ENCODE results near the gene ADGRD1. TPM values are rescaled to one million over a fixed set of nuclear protein-coding genes. Genes with fewer than 3 reads are reported as not detected.
"Not testable (repeated sequence)": the region's sequence is repeated elsewhere in the genome, so short reads cannot be mapped to it uniquely, and the experiment has no call there.

ADGRD1 gene
- total RNA-seq (2021) (0.77 to 0.87 TPM (median 0.80 TPM) in 3 replicates), Bru-seq, nascent RNA (percentile 12 among the genes with signal in this experiment)
- long read RNA-seq, experiment 1, result 0 reads
- long read RNA-seq, experiment 2, result 0 reads
- long read RNA-seq, experiment 3, result 0 reads

DNA sequence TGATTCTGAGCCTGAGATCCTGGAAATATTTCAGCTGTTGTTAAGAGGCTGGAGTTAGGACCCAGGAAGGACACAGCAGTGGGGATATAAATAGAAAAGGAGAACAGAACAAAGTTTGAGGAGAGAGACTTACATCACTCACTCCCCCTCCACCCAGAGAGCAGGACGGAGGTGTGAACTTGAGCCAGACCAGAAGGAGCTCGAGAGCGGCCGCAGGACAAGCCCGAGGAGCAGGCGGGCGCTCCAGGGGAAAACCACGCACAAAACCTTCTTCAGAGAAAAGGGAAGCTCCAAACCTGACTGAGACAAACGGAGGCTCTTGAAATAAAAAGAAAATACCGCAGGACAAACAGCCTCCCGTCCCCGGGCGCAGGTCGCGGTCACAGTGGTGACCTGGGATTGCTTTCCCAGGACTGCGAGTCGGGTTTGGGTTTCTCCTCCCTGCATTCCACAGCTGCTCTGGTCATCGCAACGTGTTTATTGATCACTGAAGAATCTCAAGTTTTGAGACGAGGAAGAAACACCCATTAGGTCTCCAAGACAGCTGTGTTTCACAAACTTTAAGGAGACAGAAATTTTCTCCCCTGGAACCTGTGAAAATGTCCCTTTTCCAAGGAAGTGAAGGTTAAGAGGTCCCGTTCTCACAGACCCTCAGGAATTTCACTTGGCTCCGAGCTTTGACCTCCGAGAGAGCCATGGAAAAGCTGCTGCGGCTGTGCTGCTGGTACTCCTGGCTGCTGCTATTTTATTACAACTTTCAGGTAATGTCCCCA lies at the start of gene ADGRD1:
Gene ADGRD1, plus strand, starts transcription at position 137 of the 773 bp plus-strand sequence. Its CDS starts 559 bp downstream, at position 696.
- peaks cover 34% of the 10 kb centered on the region for H3K4me1 Mint-ChIP-seq
- no peak within 1 kb of the TSS for H3K4me3 Mint-ChIP-seq
- H3K36me3 Mint-ChIP-seq, result no peaks in the 10 kb centered on the region; the same call in 1 of the 2 replicates
- H3K9me3 Mint-ChIP-seq, result peaks cover 10% of the 10 kb centered on the region
- TF ChIP-seq JAZF1 (CRISPR knock-in tag; IDR thresholded peaks at IDR 0.05) (no peak), ZNF416 (CRISPR knock-in tag; IDR thresholded peaks at IDR 0.05) (no peak), JUN (CRISPR knock-in tag; IDR thresholded peaks at IDR 0.05) (no peak), TCF7 (CRISPR knock-in tag; IDR thresholded peaks at IDR 0.05; ENCODE audit: low read depth) (no peak), ZBTB21 (CRISPR knock-in tag; IDR thresholded peaks at IDR 0.05; ENCODE audit: borderline replicate concordance) (no peak), ZNF396 (CRISPR knock-in tag; IDR thresholded peaks at IDR 0.05; ENCODE audit: borderline replicate concordance) (no peak)
- TF ChIP-seq, protein P1, sequence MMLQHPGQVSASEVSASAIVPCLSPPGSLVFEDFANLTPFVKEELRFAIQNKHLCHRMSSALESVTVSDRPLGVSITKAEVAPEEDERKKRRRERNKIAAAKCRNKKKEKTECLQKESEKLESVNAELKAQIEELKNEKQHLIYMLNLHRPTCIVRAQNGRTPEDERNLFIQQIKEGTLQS (CRISPR knock-in tag; conservative IDR thresholded peaks at IDR 0.05), result no peak
- TF ChIP-seq, protein P2, sequence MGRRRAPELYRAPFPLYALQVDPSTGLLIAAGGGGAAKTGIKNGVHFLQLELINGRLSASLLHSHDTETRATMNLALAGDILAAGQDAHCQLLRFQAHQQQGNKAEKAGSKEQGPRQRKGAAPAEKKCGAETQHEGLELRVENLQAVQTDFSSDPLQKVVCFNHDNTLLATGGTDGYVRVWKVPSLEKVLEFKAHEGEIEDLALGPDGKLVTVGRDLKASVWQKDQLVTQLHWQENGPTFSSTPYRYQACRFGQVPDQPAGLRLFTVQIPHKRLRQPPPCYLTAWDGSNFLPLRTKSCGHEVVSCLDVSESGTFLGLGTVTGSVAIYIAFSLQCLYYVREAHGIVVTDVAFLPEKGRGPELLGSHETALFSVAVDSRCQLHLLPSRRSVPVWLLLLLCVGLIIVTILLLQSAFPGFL (CRISPR knock-in tag; IDR thresholded peaks at IDR 0.05; ENCODE audit: borderline replicate concordance), result no peak
- TF ChIP-seq, protein P3, sequence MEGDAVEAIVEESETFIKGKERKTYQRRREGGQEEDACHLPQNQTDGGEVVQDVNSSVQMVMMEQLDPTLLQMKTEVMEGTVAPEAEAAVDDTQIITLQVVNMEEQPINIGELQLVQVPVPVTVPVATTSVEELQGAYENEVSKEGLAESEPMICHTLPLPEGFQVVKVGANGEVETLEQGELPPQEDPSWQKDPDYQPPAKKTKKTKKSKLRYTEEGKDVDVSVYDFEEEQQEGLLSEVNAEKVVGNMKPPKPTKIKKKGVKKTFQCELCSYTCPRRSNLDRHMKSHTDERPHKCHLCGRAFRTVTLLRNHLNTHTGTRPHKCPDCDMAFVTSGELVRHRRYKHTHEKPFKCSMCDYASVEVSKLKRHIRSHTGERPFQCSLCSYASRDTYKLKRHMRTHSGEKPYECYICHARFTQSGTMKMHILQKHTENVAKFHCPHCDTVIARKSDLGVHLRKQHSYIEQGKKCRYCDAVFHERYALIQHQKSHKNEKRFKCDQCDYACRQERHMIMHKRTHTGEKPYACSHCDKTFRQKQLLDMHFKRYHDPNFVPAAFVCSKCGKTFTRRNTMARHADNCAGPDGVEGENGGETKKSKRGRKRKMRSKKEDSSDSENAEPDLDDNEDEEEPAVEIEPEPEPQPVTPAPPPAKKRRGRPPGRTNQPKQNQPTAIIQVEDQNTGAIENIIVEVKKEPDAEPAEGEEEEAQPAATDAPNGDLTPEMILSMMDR (IDR thresholded peaks at IDR 0.05), result no peak
- H3K27me3 Mint-ChIP-seq (ENCODE audit: low read depth), result peaks cover 10% of the 10 kb centered on the region
- no peak within 1 kb of the TSS for H3K27ac Mint-ChIP-seq
- POLR2A ChIA-PET, result no interaction called here
- CTCF ChIA-PET, result interaction anchor here (1.0 to 1.1 kb wide), 2 partner anchors 37 to 151 kb away, joined by 3 to 4 read pairs; no protein-coding TSS in a partner anchor
- DNase-seq (ENCODE audit: low spot score) (no peak), ATAC-seq (no peak; the same call in 1 of the 2 replicates)

DNA sequence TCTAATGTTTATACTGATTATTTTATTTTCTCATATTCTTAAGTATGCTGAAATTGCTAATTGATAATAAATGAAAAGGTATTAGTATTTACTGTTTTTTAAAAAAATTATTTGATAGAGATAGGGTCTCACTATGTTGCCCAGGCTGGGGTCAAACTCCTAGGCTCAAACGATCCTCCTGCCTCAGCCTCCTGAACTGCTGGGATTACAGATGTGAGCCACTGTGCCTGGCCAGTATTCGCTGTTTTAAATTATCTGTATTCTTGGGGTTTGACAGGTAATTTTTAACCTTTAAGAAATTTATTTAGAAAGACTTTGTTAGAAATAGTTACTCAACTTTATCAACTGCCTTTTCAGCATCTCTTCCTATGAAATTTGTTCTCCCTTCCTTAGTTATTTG lies 49.6 kb upstream of the ADGRD1 start:
- POLR2A ChIA-PET, result no interaction called here
- H3K4me1 Mint-ChIP-seq, result no peaks in the 10 kb centered on the region
- CTCF ChIA-PET, result no interaction called here
- no peak overlapping the region for H3K4me3 Mint-ChIP-seq
- ATAC-seq (no peak), DNase-seq (ENCODE audit: low spot score) (no peak)
- no peaks in the 10 kb centered on the region for H3K27me3 Mint-ChIP-seq (ENCODE audit: low read depth)
- peaks cover 4% of the 10 kb centered on the region; the same call in 1 of the 2 replicates for H3K36me3 Mint-ChIP-seq
- TF ChIP-seq, protein P4, sequence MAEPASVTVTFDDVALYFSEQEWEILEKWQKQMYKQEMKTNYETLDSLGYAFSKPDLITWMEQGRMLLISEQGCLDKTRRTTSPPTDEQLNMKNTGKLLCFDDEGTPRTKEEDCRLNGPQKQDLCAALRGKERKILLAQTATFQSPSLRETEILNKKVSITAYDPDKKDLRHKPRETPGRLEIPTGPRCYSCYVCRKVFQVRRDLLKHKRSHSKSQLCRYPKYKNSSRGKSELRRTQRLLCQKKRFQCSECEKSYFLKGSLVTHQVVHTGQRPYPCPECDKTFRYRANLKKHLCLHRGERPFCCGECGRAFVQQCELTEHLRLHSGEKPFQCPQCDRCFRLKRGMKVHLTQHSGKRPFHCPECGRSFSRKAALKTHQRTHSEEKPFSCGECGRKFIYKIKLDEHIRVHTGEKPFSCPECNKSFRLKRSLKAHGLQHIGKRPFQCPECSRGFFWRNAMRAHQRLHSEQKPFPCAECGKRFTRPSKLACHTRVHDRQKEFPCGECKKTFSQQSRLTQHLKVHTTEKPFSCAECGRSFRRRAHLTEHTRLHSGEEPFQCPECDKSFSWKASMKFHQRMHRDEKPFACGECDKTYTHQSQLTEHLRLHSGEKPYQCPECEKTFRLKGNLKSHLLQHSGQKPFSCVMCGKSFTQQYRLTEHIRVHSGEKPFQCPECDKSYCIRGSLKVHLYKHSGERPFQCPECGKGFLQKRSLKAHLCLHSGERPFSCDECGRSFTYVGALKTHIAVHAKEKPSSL (CRISPR knock-in tag; conservative IDR thresholded peaks at IDR 0.05), result no peak
- TF ChIP-seq, protein P5, sequence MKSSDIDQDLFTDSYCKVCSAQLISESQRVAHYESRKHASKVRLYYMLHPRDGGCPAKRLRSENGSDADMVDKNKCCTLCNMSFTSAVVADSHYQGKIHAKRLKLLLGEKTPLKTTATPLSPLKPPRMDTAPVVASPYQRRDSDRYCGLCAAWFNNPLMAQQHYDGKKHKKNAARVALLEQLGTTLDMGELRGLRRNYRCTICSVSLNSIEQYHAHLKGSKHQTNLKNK (CRISPR knock-in tag; IDR thresholded peaks at IDR 0.05), result no peak
- TF ChIP-seq ZNF263 (CRISPR knock-in tag; IDR thresholded peaks at IDR 0.05; ENCODE audit: low read depth), result no peak
- TF ChIP-seq, protein P6, sequence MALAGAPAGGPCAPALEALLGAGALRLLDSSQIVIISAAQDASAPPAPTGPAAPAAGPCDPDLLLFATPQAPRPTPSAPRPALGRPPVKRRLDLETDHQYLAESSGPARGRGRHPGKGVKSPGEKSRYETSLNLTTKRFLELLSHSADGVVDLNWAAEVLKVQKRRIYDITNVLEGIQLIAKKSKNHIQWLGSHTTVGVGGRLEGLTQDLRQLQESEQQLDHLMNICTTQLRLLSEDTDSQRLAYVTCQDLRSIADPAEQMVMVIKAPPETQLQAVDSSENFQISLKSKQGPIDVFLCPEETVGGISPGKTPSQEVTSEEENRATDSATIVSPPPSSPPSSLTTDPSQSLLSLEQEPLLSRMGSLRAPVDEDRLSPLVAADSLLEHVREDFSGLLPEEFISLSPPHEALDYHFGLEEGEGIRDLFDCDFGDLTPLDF (CRISPR knock-in tag; IDR thresholded peaks at IDR 0.05), result no peak
- TF ChIP-seq SOX15 (CRISPR knock-in tag; IDR thresholded peaks at IDR 0.05), result no peak
- TF ChIP-seq ZNF416 (CRISPR knock-in tag; IDR thresholded peaks at IDR 0.05), result no peak
- no peak for TF ChIP-seq KAT7 (CRISPR knock-in tag; IDR thresholded peaks at IDR 0.05; ENCODE audit: borderline replicate concordance)
- no peak for TF ChIP-seq ZNF671 (CRISPR knock-in tag; IDR thresholded peaks at IDR 0.05)
- H3K9me3 Mint-ChIP-seq, result peaks cover 7% of the 10 kb centered on the region
- no peak overlapping the region for H3K27ac Mint-ChIP-seq

DNA sequence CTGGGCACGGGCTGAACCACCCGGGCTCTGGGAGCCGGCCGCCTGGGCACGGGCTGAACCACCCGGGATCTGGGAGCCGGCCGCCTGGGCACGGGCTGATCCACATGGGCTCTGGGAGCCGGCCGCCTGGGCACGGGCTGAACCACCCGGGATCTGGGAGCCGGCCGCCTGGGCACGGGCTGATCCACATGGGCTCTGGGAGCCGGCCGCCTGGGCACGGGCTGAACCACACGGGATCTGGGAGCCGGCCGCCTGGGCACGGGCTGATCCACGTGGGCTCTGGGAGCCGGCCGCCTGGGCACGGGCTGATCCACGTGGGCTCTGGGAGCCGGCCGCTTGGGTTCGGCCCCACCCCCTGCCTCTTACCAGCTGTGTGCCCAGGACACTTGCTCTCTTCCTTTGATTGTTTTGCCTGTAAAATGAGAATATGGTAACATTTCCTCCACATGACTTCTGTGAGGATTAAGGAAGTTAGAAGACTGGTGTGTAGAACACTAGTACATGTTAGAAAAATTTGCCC lies 48.7 kb upstream of the ADGRD1 start:
- DNase-seq (ENCODE audit: low spot score); POLR2A ChIA-PET; H3K27ac Mint-ChIP-seq; CTCF ChIA-PET; H3K4me1 Mint-ChIP-seq; H3K27me3 Mint-ChIP-seq (ENCODE audit: low read depth); H3K4me3 Mint-ChIP-seq; H3K36me3 Mint-ChIP-seq; ATAC-seq: not testable (repeated sequence)
- H3K9me3 Mint-ChIP-seq, result peaks cover 14% of the 10 kb centered on the region

Measured in WTC11 (cell line).